ENCODE measurements around the gene SCO1. TPM values are rescaled to one million over a fixed set of nuclear protein-coding genes. Genes with fewer than 3 reads are reported as not detected.

SCO1 gene
- total and polyA plus RNA-seq, 7 donors: 12.2 to 37.5 (median 22.1) TPM

DNA sequence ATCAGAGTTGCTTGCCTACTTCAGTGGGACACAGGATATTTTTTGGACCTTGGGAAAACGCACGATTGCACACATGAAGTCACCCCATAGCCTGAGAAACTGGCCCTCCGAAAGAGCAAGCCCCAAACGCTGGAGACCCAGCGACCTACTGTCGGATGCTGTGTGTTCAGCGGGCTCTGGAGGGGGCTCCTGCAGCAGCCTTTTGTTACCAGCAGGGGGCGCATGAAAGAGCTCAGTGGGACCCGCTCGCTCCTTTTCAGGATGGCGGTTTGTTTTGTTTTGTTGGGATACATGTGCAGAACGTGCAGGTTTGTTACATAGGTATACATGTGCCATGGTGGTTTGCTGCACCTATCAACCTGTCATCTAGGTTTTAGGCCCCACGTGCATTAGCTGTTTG is 68.6 kb downstream of the SCO1 start:
- no peaks in the 10 kb centered on the region for H3K27me3 ChIP-seq
- peaks cover 0 to 26% (median 4%) of the 10 kb centered on the region in 4 donors for H3K36me3 ChIP-seq
- no peak overlapping the region for H3K4me3 ChIP-seq
- no peak for DNase-seq
- intact Hi-C loops (cut with DNase I): no loop called here
- H3K4me1 ChIP-seq: no peaks in the 10 kb centered on the region
- TF ChIP-seq POLR2AphosphoS5 (IDR thresholded peaks at IDR 0.05): no peak
- TF ChIP-seq, protein P1, sequence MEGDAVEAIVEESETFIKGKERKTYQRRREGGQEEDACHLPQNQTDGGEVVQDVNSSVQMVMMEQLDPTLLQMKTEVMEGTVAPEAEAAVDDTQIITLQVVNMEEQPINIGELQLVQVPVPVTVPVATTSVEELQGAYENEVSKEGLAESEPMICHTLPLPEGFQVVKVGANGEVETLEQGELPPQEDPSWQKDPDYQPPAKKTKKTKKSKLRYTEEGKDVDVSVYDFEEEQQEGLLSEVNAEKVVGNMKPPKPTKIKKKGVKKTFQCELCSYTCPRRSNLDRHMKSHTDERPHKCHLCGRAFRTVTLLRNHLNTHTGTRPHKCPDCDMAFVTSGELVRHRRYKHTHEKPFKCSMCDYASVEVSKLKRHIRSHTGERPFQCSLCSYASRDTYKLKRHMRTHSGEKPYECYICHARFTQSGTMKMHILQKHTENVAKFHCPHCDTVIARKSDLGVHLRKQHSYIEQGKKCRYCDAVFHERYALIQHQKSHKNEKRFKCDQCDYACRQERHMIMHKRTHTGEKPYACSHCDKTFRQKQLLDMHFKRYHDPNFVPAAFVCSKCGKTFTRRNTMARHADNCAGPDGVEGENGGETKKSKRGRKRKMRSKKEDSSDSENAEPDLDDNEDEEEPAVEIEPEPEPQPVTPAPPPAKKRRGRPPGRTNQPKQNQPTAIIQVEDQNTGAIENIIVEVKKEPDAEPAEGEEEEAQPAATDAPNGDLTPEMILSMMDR (IDR thresholded peaks at IDR 0.05): no peak
- no peak for TF ChIP-seq POLR2A (IDR thresholded peaks at IDR 0.05)
- TF ChIP-seq EP300 (IDR thresholded peaks at IDR 0.05): no peak
- 91 to 93% methylated on average over 13 of the region's 13 CpGs for WGBS, 2 donors
- no peak overlapping the region for H3K27ac ChIP-seq
- H3K9me3 ChIP-seq: no peaks in the 10 kb centered on the region

DNA sequence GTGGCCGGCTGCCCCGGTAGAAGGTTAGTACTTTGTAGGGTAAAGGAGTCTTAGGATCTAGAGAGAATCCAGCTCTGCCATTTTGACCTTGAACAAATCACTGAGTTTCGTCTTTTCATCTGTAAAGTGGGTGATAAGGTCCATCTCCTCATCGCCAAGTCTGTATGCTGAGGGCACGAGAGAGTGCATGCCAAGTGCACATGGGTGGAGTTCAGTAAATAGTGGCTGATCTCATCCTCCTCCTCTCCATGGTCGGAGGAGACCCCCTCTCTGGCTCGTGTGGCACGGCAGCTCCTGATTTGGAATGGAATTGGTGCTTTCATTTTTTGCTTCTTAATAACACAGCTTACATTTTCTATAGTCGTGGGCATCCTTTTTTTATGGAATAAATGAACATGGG is 70.9 kb downstream of the SCO1 start:
- WGBS, 2 donors: 88 to 91% methylated on average over 9 of the region's 9 CpGs
- Histone ChIP-seq H3K9me3 (no peaks in the 10 kb centered on the region), H3K4me1 (no peaks in the 10 kb centered on the region), H3K36me3 (peaks cover 0 to 16% (median 4%) of the 10 kb centered on the region in 4 donors), H3K27ac (no peak overlapping the region), H3K27me3 (no peaks in the 10 kb centered on the region), H3K4me3 (no peak overlapping the region)
- TF ChIP-seq POLR2A (IDR thresholded peaks at IDR 0.05): no peak
- no peak for TF ChIP-seq POLR2AphosphoS5 (IDR thresholded peaks at IDR 0.05)
- TF ChIP-seq, protein P1 (IDR thresholded peaks at IDR 0.05): no peak
- no peak for TF ChIP-seq EP300 (IDR thresholded peaks at IDR 0.05)
- intact Hi-C loops (cut with DNase I): no loop called here
- no peak for DNase-seq

DNA sequence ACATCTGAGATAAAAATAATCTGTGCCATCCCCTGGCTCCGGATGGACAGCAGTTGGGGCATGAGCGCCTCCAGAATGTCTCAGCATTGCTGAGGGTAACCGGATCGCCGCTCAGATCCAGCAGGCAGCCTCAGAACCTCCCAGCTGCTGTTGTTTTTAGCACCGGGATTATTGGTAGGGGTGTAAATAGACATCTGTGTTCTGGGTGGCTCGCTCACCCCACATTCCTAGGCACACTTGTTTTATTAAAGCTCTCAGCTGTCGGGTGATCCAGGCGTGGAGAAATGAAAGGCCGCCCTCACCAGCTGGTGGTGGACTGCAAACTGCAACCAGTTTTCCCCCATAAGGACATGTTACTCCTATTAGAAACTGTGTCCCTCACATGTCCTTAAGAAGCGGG is 72.4 kb downstream of the SCO1 start:
- Histone ChIP-seq H3K36me3 (peaks cover 0 to 12% (median 3%) of the 10 kb centered on the region in 4 donors), H3K4me1 (no peaks in the 10 kb centered on the region), H3K4me3 (no peak overlapping the region), H3K27ac (no peak overlapping the region), H3K9me3 (no peaks in the 10 kb centered on the region), H3K27me3 (no peaks in the 10 kb centered on the region)
- 83 to 90% methylated on average over 11 of the region's 11 CpGs for WGBS, 2 donors
- TF ChIP-seq POLR2AphosphoS5 (IDR thresholded peaks at IDR 0.05) (no peak), EP300 (IDR thresholded peaks at IDR 0.05) (no peak), POLR2A (IDR thresholded peaks at IDR 0.05) (no peak)
- TF ChIP-seq, protein P1 (IDR thresholded peaks at IDR 0.05): no peak
- intact Hi-C loops (cut with DNase I): no loop called here
- DNase-seq: no peak

DNA sequence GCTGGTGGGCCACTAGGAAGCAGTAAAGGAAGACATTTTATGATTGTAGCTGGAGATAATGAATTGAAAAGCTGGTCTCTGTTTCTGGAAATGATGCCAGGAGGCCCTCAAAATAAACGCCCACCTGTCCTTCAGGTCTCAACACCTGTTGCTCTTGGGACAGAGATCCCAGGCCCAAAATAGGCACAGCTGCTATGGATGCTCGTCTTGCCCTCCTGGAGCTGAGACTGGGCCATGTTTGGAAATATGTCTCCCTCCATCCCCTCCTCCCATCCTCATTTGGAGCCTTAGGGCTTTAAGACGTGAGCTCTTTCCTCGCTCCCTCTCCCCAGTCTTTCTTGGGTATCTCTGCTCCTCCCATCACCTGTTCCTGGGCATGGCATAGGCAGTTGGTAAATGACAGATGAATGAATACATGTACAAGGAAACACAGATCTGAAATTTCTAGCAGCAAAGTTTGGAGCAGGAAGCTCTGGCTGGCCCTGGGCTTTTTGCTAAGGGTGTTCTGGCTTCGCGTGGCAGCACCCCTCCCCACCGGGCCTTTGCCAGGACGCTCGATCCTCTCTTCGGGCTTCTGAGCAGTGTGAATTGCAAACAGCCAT is 73.5 kb downstream of the SCO1 start:
- no peak overlapping the region for H3K27ac ChIP-seq
- H3K4me3 ChIP-seq: no peak overlapping the region
- no peak for TF ChIP-seq POLR2AphosphoS5 (IDR thresholded peaks at IDR 0.05)
- TF ChIP-seq, protein P1 (IDR thresholded peaks at IDR 0.05): no peak
- no peak for TF ChIP-seq POLR2A (IDR thresholded peaks at IDR 0.05)
- TF ChIP-seq EP300 (IDR thresholded peaks at IDR 0.05): no peak
- H3K27me3 ChIP-seq: no peaks in the 10 kb centered on the region
- intact Hi-C loops (cut with DNase I): no loop called here
- no peaks in the 10 kb centered on the region for H3K9me3 ChIP-seq
- H3K4me1 ChIP-seq: no peaks in the 10 kb centered on the region
- 33 to 74% methylated on average over 10 of the region's 10 CpGs for WGBS, 2 donors
- DNase-seq: no peak
- H3K36me3 ChIP-seq: peaks cover 0 to under 1% (median 0%) of the 10 kb centered on the region in 4 donors

Data from sigmoid colon (tissue), 7 donors.